ENCODE results near the gene CHMP2A. TPM values are rescaled to one million over a fixed set of nuclear protein-coding genes. Genes with fewer than 3 reads are reported as not detected.

The CHMP2A gene
- total and polyA plus RNA-seq, 2 of the 4 experiments (the other 2 are of a cell fraction) = 105 to 183 TPM

- H4K20me1 ChIP-seq (ENCODE audit: insufficient read depth, low read length) = peaks cover 19% of the 10 kb centered on the region
- H3K27ac ChIP-seq (ENCODE audit: insufficient read depth, low read length) = no peak overlapping the region
- peaks cover 11% of the 10 kb centered on the region for H3K9me1 ChIP-seq (ENCODE audit: insufficient read depth, low read length)
- 0 out of 2 replicates have a peak overlapping the region, but pooled peaks have one; percentile 6 for H3K56ac ChIP-seq (ENCODE audit: extremely low read depth, insufficient read depth, low read length)
- H3K4ac ChIP-seq (ENCODE audit: low read depth, low read length) = no peak overlapping the region
- no peak overlapping the region for H3K4me2 ChIP-seq (ENCODE audit: low read depth, low read length)
- H2BK120ac ChIP-seq (ENCODE audit: low read depth, low read length) = no peak overlapping the region
- no peak overlapping the region for H2AK5ac ChIP-seq (ENCODE audit: low read depth, low read length)
- ChIA-PET CTCF (no interaction called here), POLR2A (ENCODE audit: unreplicated experiment) (no interaction called here)
- H3K9me3 ChIP-seq (ENCODE audit: control insufficient read depth, insufficient read depth, low read length) = no peaks in the 10 kb centered on the region
- H2AK9ac ChIP-seq (replicated peaks; ENCODE audit: low read depth, low read length, poor library complexity) = no peak overlapping the region
- H2BK15ac ChIP-seq (ENCODE audit: low read depth, low read length) = no peak overlapping the region
- no peak overlapping the region for H2BK5ac ChIP-seq (ENCODE audit: low read depth, low read length, poor library complexity, severe bottlenecking)
- in situ Hi-C loops (cut with MboI; ENCODE audit: low sequenced_read_pairs) (no loop called here), dilution Hi-C loops (cut with HindIII; ENCODE audit: low sequenced_read_pairs, unreplicated experiment) (no loop called here), intact Hi-C loops (cut with micrococcal nuclease) (no loop called here)
- no peak overlapping the region for H3K9ac ChIP-seq (ENCODE audit: low read depth, low read length)
- H3K18ac ChIP-seq (ENCODE audit: low read depth, low read length) = no peak overlapping the region
- H3K27me3 ChIP-seq (ENCODE audit: control insufficient read depth, insufficient read depth, low read length) = no peaks in the 10 kb centered on the region
- H3K14ac ChIP-seq (replicated peaks; ENCODE audit: low read depth, low read length) = no peak overlapping the region
- H2BK20ac ChIP-seq (ENCODE audit: low read depth, low read length) = no peak overlapping the region
- H4K91ac ChIP-seq (ENCODE audit: insufficient read depth, low read depth, low read length) = no peak overlapping the region
- no TSS peak for BruUV-seq (replicated peaks)
- peak overlapping the region; percentile 14 for H2AFZ ChIP-seq (replicated peaks; ENCODE audit: low read length, poor library complexity)
- H3K36me3 ChIP-seq (ENCODE audit: control insufficient read depth, insufficient read depth, low read length) = peaks cover 6% of the 10 kb centered on the region; the same call in 1 of the 2 replicates
- peaks cover 6% of the 10 kb centered on the region for H3K4me1 ChIP-seq (ENCODE audit: control insufficient read depth, insufficient read depth, low read length)
- H3K23ac ChIP-seq (ENCODE audit: low read depth, low read length) = no peak overlapping the region
- H3K4me3 ChIP-seq (ENCODE audit: insufficient read depth, low read depth, low read length) = no peak overlapping the region
- DNase-seq = no peak
- no peak for ATAC-seq (ENCODE audit: low read depth)
- no peak overlapping the region for H4K5ac ChIP-seq (ENCODE audit: low read depth, low read length)
- WGBS, 2 experiments (ENCODE audit: extremely low coverage in 2 of 2, insufficient read length in 1 of 2) = no CpG with 5 or more reads among the region's 4 CpGs
- no peak overlapping the region for H4K8ac ChIP-seq (ENCODE audit: low read depth in 2 of 2, low read length in 2 of 2)
- no peak for TF ChIP-seq CHD1 (IDR thresholded peaks at IDR 0.05; ENCODE audit: low read depth, low read length)
- TF ChIP-seq CTCF (conservative IDR thresholded peaks at IDR 0.05; ENCODE audit: low read depth, low read length) = no peak
- TF ChIP-seq RCOR1 (IDR thresholded peaks at IDR 0.05; ENCODE audit: insufficient replicate concordance, low read length) = no peak
- no peak for TF ChIP-seq USF2 (IDR thresholded peaks at IDR 0.05; ENCODE audit: low read depth, low read length)
- no peak for TF ChIP-seq ELK1 (IDR thresholded peaks at IDR 0.05; ENCODE audit: borderline replicate concordance, low read depth, low read length)
- no peak for TF ChIP-seq MAFK (IDR thresholded peaks at IDR 0.05; ENCODE audit: low read depth, low read length)
- no peak for TF ChIP-seq RAD21 (IDR thresholded peaks at IDR 0.05; ENCODE audit: low read length)
- TF ChIP-seq CEBPB (IDR thresholded peaks at IDR 0.05; ENCODE audit: low read depth, low read length) = no peak
- TF ChIP-seq BHLHE40 (IDR thresholded peaks at IDR 0.05; ENCODE audit: low read depth, low read length) = no peak
- TF ChIP-seq RFX5 (IDR thresholded peaks at IDR 0.05; ENCODE audit: low read depth, low read length) = no peak
- TF ChIP-seq SMC3 (IDR thresholded peaks at IDR 0.05; ENCODE audit: low read depth, low read length) = no peak
- no peak for TF ChIP-seq FOS (IDR thresholded peaks at IDR 0.05; ENCODE audit: low read depth, low read length)
- no peak for TF ChIP-seq NFE2L2 (IDR thresholded peaks at IDR 0.05; ENCODE audit: low read depth, low read length)
- TF ChIP-seq MAZ (IDR thresholded peaks at IDR 0.05; ENCODE audit: borderline replicate concordance, low read depth, low read length) = no peak
- peaks cover 0 to 27% of the 10 kb centered on the region in 2 experiments; a peak in 3 of 4 replicates for H3K79me1 ChIP-seq (ENCODE audit: low read depth in 1 of 2, low read length in 2 of 2)
These were observed 33.3 kb downstream of the CHMP2A start for GRCh38 chr19:58521651-58522050.
